Left ventricle myocardium inferior (tissue), 1 donor: ENCODE measurements around the gene CCNF. TPM values are rescaled to one million over a fixed set of nuclear protein-coding genes. Genes with fewer than 3 reads are reported as not detected.

ENCODE experiments used
- DNase-seq: peaks from one replicate; pipeline ENCODE4 v3.0.0-alpha.2; 2020
- H3K27ac ChIP-seq: fragments of 200-600 bp; replicated peaks from 2 replicates; pipeline ENCODE4 v1.8.0; 2021
- H3K27me3 ChIP-seq: fragments of 200-600 bp; 2 replicates; pipeline ENCODE4 v1.8.0; 2021; ENCODE audit warnings: low read depth
- H3K36me3 ChIP-seq: fragments of 200-600 bp; 2 replicates; pipeline ENCODE4 v1.8.0; 2021
- H3K4me1 ChIP-seq: fragments of 200-600 bp; 2 replicates; pipeline ENCODE4 v1.8.0; 2021
- H3K4me3 ChIP-seq: fragments of 200-600 bp; 2 replicates; pipeline ENCODE4 v1.8.0; 2021; ENCODE audit warnings: mild to moderate bottlenecking, moderate library complexity
- H3K9me3 ChIP-seq: fragments of 200-600 bp; replicated peaks from 2 replicates; pipeline ENCODE4 v1.8.0; 2021
- CTCF ChIP-seq: fragments of 200-600 bp; IDR thresholded peaks from 2 replicates; pipeline ENCODE4 v1.8.0; 2021; ENCODE audit warnings: antibody characterized with exemption, mild to moderate bottlenecking, borderline replicate concordance
- intact Hi-C: fragments of 100-400 bp; cut with micrococcal nuclease; formaldehyde crosslinking; loops from one replicate; pipeline ENCODE4 v1.11.0; 2022
- total RNA-seq: library from RNA; stranded (reverse); fragmentation: NEBNext Ultra II Directional; extraction: Animal tissue kit (Norgen Biotek cat#: 25700); gene quantifications from one replicate; pipeline ENCODE4 v1.2.1, GENCODE V29; 2021
- donor health status: DM: no; HTN: yes; CAD: no; lungs with severe emphysema.

The CCNF gene
- total RNA-seq, 1 donor from 2014 or later = 0.96 TPM

DNA sequence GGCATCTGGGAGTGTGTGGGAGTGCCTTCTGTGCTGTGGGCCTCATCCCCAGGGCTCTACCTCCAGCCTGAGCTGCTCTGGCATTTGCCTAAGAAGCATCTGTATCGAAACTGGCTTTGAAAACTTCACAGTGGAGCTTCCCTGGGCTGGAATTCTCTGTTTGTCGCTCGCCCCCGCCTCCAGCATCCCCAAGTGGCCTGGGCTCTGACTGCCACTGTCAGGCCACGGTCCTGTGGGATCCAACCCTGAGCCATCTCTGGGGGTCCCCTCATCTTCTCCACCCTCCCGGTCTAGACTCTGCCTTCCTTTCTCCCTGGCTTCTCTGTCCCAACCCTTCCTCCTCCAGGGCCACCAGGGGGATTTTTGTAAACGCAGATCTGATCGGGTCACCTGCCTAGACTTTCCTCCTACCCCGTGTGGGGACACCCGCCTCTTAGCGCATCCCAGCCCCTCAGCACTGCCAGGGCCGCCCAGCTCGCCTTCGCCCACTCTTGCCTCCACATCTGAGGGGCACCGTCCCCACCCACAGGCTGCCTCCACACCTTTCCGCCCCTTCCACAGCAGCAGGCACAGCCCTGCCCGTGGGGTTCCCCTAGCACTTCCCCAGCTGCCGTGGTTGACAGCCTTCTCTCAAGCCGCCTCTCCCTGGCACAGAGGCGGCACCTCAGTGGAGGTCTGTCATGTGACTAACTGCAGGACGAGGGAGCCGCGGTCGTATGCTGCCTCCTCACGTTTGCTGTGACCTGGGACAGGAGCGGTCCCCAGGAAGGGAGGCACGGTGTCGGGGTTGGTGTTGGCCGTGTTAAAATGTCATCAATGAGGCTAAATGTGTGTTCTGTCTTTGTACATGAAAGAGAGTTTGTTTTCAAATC is 57.6 kb downstream of the CCNF start:
- peak; percentile 56 for DNase-seq
- Histone ChIP-seq H3K27me3 (no peaks in the 10 kb centered on the region), H3K27ac (peak overlapping the region; percentile 75), H3K9me3 (no peaks in the 10 kb centered on the region), H3K4me1 (peaks cover 55% of the 10 kb centered on the region), H3K36me3 (peaks cover 3% of the 10 kb centered on the region), H3K4me3 (peak overlapping the region; percentile 29)
- TF ChIP-seq CTCF = peak; percentile 52
- intact Hi-C loops = no loop called here

DNA sequence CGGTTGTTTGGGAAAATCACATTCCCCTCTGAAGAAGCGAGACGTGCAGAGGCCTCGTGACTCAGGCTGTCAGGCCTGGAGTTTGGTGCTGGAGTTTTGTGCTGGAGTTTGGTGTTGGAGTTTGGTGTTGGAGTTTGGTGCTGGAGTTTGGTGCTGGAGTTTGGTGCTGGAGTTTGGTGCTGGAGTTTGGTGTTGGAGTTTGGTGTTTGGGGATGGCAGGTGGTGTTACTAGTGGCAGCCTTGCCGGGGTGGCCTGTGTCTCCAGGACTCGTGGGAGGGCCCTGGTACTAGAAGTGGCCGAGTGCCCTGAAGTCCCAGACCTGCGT is 58.2 kb downstream of the CCNF start:
- peak overlapping the region; percentile 75 for H3K27ac ChIP-seq
- no peak for TF ChIP-seq CTCF
- peaks cover 3% of the 10 kb centered on the region for H3K36me3 ChIP-seq
- peaks cover 51% of the 10 kb centered on the region for H3K4me1 ChIP-seq
- DNase-seq = no peak
- H3K27me3 ChIP-seq = no peaks in the 10 kb centered on the region
- H3K9me3 ChIP-seq = no peaks in the 10 kb centered on the region
- H3K4me3 ChIP-seq = no peak overlapping the region
- intact Hi-C loops = no loop called here

GRCh38 chr16:2487903-2488531 is 58.8 kb downstream of the CCNF start:
- Histone ChIP-seq H3K27ac (no peak overlapping the region), H3K4me3 (no peak overlapping the region), H3K36me3 (peaks cover 3% of the 10 kb centered on the region), H3K9me3 (no peaks in the 10 kb centered on the region), H3K4me1 (peaks cover 46% of the 10 kb centered on the region), H3K27me3 (no peaks in the 10 kb centered on the region)
- intact Hi-C loops = no loop called here
- no peak for DNase-seq
- no peak for TF ChIP-seq CTCF

DNA sequence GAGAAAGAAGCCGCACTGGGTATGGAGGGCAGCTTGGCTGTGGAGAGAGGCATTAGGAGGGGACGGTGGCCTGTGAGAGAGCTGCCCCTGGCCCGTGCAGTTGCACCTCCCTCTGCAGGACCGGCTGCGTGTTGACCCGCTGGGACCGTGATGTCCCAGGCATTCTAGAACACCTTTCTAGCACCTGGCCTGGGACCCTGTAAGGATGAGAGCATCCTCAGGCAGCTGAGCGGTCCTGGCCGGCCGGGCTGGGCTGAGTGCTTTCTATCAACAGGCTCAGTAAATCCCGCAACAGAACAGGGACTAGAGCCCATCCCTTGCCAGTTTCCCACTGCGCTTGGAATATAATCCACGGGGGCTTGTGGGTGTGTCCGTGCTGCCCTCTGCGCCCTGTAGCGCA is 60.3 kb downstream of the CCNF start:
- H3K4me1 ChIP-seq = peaks cover 30% of the 10 kb centered on the region
- no peak overlapping the region for H3K27ac ChIP-seq
- H3K9me3 ChIP-seq = no peaks in the 10 kb centered on the region
- H3K36me3 ChIP-seq = peaks cover 3% of the 10 kb centered on the region
- intact Hi-C loops = no loop called here
- TF ChIP-seq CTCF = no peak
- H3K27me3 ChIP-seq = no peaks in the 10 kb centered on the region
- H3K4me3 ChIP-seq = no peak overlapping the region
- no peak for DNase-seq

DNA sequence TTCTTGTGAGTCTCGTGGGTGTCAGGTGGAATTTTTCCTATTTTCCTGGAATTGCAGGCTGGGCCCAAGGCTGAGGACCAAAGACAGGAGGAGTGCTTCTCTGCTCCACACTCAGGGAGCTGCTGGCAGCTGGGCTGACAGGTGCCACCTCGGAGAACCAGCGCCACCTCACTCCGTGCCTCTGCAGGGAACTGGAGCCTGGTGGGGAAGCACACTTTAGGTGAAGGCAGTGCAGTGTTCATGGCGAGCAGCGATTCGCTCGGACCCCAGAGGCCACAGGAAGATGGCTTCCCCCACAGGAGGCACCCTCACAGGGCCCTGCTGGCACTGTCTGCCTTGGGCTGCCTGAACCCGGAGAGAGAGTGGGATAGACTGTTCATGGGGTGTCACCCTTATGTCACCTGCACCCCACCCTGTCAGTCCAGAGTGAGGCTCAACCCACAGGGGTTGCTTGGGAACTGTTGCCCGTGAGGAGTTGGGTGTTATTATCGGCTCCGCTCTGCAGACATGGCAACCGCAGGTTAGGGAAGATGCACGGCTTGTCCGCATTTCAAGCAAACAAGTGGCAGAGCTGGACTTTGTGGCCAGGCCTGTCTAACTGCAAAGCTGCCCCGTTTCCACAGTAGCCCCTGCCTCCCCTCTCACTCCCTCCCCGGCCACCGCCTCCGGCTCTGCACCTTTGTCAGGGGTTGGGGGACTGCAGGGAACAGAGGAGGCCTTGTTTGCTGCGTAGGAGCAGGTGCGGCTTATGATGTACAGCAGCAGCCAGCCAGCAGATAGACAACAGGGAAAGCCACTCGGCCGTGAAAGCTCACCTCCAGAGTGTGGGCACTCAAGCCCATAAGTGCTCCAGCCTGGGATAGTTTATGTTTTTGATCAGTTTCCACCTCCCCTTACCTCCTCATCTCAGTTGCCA is 61.2 kb downstream of the CCNF start:
- peaks cover 21% of the 10 kb centered on the region for H3K4me1 ChIP-seq
- H3K27me3 ChIP-seq = no peaks in the 10 kb centered on the region
- no peak overlapping the region for H3K27ac ChIP-seq
- no peak overlapping the region for H3K4me3 ChIP-seq
- intact Hi-C loops = no loop called here
- no peak for DNase-seq
- no peaks in the 10 kb centered on the region for H3K9me3 ChIP-seq
- peaks cover 3% of the 10 kb centered on the region for H3K36me3 ChIP-seq
- TF ChIP-seq CTCF = no peak
